HG02798 (cell line): ENCODE data around the gene CALHM3.

Experiments
- ATAC-seq: cut with Tn5 transposase; IDR thresholded peaks from one replicate; pipeline ENCODE4 v1.9.1; 2021; ENCODE audit warnings: mild to moderate bottlenecking; ENCODE audit not compliant: unreplicated experiment, poor library complexity

CALHM3 gene

DNA sequence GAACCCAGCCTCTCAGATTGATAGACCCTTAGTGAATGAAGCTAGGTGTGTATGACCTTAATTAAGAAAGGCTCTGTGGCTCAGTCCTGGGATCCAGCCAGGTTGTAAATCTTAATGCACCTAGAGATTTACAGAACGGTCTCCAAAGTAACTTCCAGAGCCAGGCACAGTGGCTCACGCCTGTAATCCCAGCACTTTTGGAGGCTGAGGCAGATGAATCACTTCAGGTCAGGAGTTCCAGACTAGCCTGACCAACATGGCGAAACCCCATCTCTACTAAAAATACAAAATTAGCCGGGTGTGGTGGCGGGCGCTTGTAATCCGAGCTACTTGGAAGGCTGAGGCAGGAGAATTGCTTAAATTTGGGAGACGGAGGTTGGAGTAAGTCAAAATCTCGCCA lies 51.2 kb downstream of the CALHM3 start:
- ATAC-seq, result no peak

DNA sequence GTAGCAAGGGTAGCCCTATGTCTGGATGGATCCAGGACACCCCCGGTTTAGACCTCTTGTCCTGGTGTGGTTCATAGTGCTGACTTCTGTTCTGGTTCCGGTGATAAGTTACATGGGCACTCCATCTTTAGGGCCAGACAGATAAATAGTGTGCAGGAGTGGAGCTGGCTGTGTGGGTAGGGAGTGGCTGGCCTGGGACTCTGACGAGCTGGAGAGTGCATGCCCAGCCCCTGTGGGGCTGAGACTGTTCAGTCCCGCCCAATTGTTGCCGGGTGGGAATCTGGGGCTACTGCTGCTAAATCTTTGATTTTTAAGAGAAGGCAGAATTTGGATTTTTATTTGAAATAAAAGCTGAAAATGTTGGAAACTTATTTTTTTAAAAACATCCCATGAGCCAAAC lies 55.3 kb downstream of the CALHM3 start:
- ATAC-seq, result no peak
